HepG2 (cell line): ENCODE data around the gene ACACB. TPM values are rescaled to one million over a fixed set of nuclear protein-coding genes. Genes with fewer than 3 reads are reported as not detected.
A peak's percentile ranks its signal among the peaks of the same experiment; 100 is the strongest.

Source experiments
- ATF3 ChIP-seq: sonication (generic); formaldehyde crosslinking; IDR thresholded peaks from 2 replicates; pipeline ENCODE4 v1.4.0; 2020; ENCODE audit warnings: missing genetic modification reagents
- CREBL2 ChIP-seq: sonication (generic); formaldehyde crosslinking; IDR thresholded peaks from 2 replicates; pipeline ENCODE4 v1.8.1; 2023; ENCODE audit warnings: missing genetic modification reagents, mild to moderate bottlenecking, borderline replicate concordance
- EP300 ChIP-seq, 3 experiments: sonication (generic) in 1 of 3; formaldehyde crosslinking in 1 of 3; IDR thresholded peaks; 2 replicates each; pipeline versions ENCODE4 v1.5.1 to v1.6.1; 2011 to 2020; ENCODE audit warnings: low read depth in 2 of 3, low read length in 2 of 3, borderline replicate concordance in 1 of 3, improper control_type of control experiment in 1 of 3, mild to moderate bottlenecking in 1 of 3, missing genetic modification reagents in 1 of 3, moderate library complexity in 1 of 3
- HDAC6 ChIP-seq: fragments of 200-600 bp; sonication (generic); IDR thresholded peaks from 2 replicates; pipeline ENCODE4 v1.7.0; 2017; ENCODE audit warnings: mild to moderate bottlenecking, antibody characterized with exemption, low read length, low read depth
- HNF4A ChIP-seq: sonication (generic); formaldehyde crosslinking; IDR thresholded peaks from 2 replicates; pipeline ENCODE4 v1.4.0; 2020; ENCODE audit warnings: missing genetic modification reagents
- KDM6A ChIP-seq: IDR thresholded peaks from 2 replicates; pipeline ENCODE4 v1.6.1; 2016; ENCODE audit warnings: low read depth
- MED8 ChIP-seq: sonication (generic); formaldehyde crosslinking; IDR thresholded peaks from 2 replicates; pipeline ENCODE4 v1.8.1; 2023; ENCODE audit warnings: mild to moderate bottlenecking, missing genetic modification reagents; ENCODE audit not compliant: insufficient replicate concordance
- NR1H2 ChIP-seq: sonication (generic); formaldehyde crosslinking; IDR thresholded peaks from 2 replicates; pipeline ENCODE4 v1.8.1; 2022; ENCODE audit warnings: low read depth, missing genetic modification reagents, borderline replicate concordance
- REPIN1 ChIP-seq: sonication (generic); formaldehyde crosslinking; IDR thresholded peaks from 2 replicates; pipeline ENCODE4 v1.8.0; 2022; ENCODE audit warnings: missing genetic modification reagents, low read depth, mild to moderate bottlenecking, borderline replicate concordance
- SATB2 ChIP-seq: sonication (generic); formaldehyde crosslinking; IDR thresholded peaks from 2 replicates; pipeline ENCODE4 v1.5.0; 2020; ENCODE audit warnings: missing genetic modification reagents
- TFE3 ChIP-seq: IDR thresholded peaks from 2 replicates; pipeline ENCODE4 v1.6.1; 2016
- TP53 ChIP-seq: sonication (generic); formaldehyde crosslinking; conservative IDR thresholded peaks from 2 replicates; pipeline ENCODE4 v1.4.0; 2020; ENCODE audit warnings: missing genetic modification reagents
- ZHX2 ChIP-seq, 2 experiments: sonication (generic) in 1 of 2; formaldehyde crosslinking in 1 of 2; IDR thresholded peaks; 2 replicates each; pipeline versions ENCODE4 v1.6.1 to v1.9.0; 2014 to 2022; ENCODE audit warnings: antibody characterized with exemption in 1 of 2, borderline replicate concordance in 1 of 2, inconsistent platforms in 1 of 2, low read depth in 1 of 2, missing genetic modification reagents in 1 of 2
- ZNF124 ChIP-seq: sonication (generic); formaldehyde crosslinking; IDR thresholded peaks from 2 replicates; pipeline ENCODE4 v1.4.0; 2020; ENCODE audit warnings: missing genetic modification reagents
- ZNF136 ChIP-seq: sonication (generic); formaldehyde crosslinking; IDR thresholded peaks from 2 replicates; pipeline ENCODE4 v1.8.1; 2022; ENCODE audit warnings: low read depth, mild to moderate bottlenecking, moderate library complexity, missing genetic modification reagents
- ZNF205 ChIP-seq: IDR thresholded peaks from 2 replicates; pipeline ENCODE4 v1.6.1; 2018; ENCODE audit warnings: missing biosample characterization, missing genetic modification reagents
- ZNF468 ChIP-seq: sonication (generic); formaldehyde crosslinking; IDR thresholded peaks from 2 replicates; pipeline ENCODE4 v1.8.0; 2022; ENCODE audit warnings: mild to moderate bottlenecking, moderate library complexity, missing genetic modification reagents
- ZNF557 ChIP-seq: sonication (generic); formaldehyde crosslinking; IDR thresholded peaks from 2 replicates; pipeline ENCODE4 v1.4.0; 2020; ENCODE audit warnings: missing genetic modification reagents
- ZNF598 ChIP-seq: sonication (generic); formaldehyde crosslinking; IDR thresholded peaks from 2 replicates; pipeline ENCODE4 v1.5.1; 2020; ENCODE audit warnings: mild to moderate bottlenecking, missing genetic modification reagents, borderline replicate concordance
- ZNF674 ChIP-seq: sonication (generic); formaldehyde crosslinking; IDR thresholded peaks from 2 replicates; pipeline ENCODE4 v1.5.0; 2020; ENCODE audit warnings: low read depth, mild to moderate bottlenecking, missing genetic modification reagents
- polyA plus RNA-seq, 8 experiments: library from polyadenylated mRNA; depleted of rRNA in 3 of 8; stranded (reverse) in 7 of 8; unstranded in 1 of 8; fragments of >200 nt; fragmentation: Illumina TruSeq in 4 of 8; extraction: Trizol in 4 of 8; gene quantifications; 2 replicates each; pipeline versions ENCODE4 v1.2.1 to v1.2.3, GENCODE V29; 2011 to 2016; ENCODE audit warnings: low read depth in 4 of 8, missing spikeins in 1 of 8, mixed read lengths in 1 of 8; ENCODE audit not compliant: insufficient read depth in 1 of 8
- total RNA-seq, 5 experiments: library from RNA; depleted of rRNA; stranded (reverse); fragments of >200 nt; fragmentation: Illumina TruSeq; extraction: Trizol; gene quantifications; 2 replicates each; pipeline ENCODE4 v1.2.3, GENCODE V29; 2016; ENCODE audit warnings: low read depth in 1 of 5

ACACB gene
- total and polyA plus RNA-seq, 2 of the 13 experiments (the other 11 are each of a cell fraction or from before 2014, with no cell fraction given), result 6.2 to 8.6 TPM

GRCh38 chr12:109093022-109093918, 23.1 kb upstream of the ACACB start, which contains the start of gene ALKBH2 (continued):
- TF ChIP-seq HNF4A (CRISPR knock-in tag) (peak; percentile 44), ZNF205 (peak; percentile 90), TFE3 (CRISPR knock-in tag) (peak; percentile 77), EP300 (IDR thresholded peaks at IDR 0.05; ENCODE audit: low read depth in 2 of 2, low read length in 2 of 2) (no peak; a peak in 1 of 4 replicates), EP300 (CRISPR knock-in tag; IDR thresholded peaks at IDR 0.05; ENCODE audit: borderline replicate concordance) (peak; percentile 47; the same call in 1 of the 2 replicates), REPIN1 (CRISPR knock-in tag) (peak; percentile 98), ZNF598 (peak; percentile 93; the same call in 1 of the 2 replicates), ZNF136 (CRISPR knock-in tag) (peak; percentile 90), NR1H2 (CRISPR knock-in tag) (0 out of 2 replicates have a peak, but pooled peaks have one; percentile 67), CREBL2 (peak; percentile 94; the same call in 1 of the 2 replicates), ZNF468 (peak; percentile 54; the same call in 1 of the 2 replicates), HDAC6 (no peak), ZNF674 (CRISPR knock-in tag) (no peak), MED8 (CRISPR knock-in tag) (peak; percentile 77), TP53 (0 out of 2 replicates have a peak, but pooled peaks have one; percentile 7), ZNF557 (no peak), SATB2 (CRISPR knock-in tag) (no peak), ZHX2 (IDR thresholded peaks at IDR 0.05; ENCODE audit: low read depth) (peak; percentile 89), ZHX2 (CRISPR knock-in tag; IDR thresholded peaks at IDR 0.05; ENCODE audit: borderline replicate concordance) (no peak), ATF3 (CRISPR knock-in tag) (peak; percentile 69), KDM6A (CRISPR knock-in tag) (0 out of 2 replicates have a peak, but pooled peaks have one; percentile 45), ZNF124 (CRISPR knock-in tag) (peak; percentile 94)
